ENCODE measurements around the gene GJB3.

Gene GJB3

DNA sequence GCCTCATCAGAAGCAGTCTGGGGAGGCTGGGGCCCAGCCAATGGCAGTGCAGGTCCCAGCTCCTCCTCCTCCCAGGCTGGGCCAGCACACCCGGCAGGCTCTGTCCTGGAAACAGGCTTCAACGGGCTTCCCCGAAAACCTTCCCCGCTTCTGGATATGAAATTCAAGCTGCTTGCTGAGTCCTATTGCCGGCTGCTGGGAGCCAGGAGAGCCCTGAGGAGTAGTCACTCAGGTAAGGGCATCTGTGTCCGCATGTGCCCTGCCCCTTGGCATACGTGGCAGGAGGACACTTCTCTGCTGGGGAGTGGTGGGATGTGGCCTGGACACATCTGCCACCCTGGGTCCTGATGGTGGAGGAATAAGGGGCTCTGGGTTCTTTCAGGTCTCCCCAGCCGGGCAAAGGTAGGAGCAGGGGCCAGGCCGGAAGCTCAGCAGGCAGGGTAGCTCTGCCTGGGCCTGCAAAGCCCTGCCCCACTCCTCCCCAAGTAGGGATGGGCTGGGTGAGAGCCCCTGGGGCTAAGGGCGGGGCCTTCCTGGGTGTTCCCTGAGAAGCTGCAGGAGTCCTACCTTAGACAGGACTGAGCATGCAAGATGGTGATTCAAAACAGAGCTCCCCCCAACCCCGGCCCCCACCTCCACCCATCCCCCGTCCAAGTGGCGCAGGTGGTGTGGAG is 25.9 kb upstream of the GJB3 start, which contains the start of gene GJB5:
Gene GJB5, plus strand, starts transcription at position 84 of the 674 bp plus-strand sequence. CDS start 2,284 bp downstream, outside the sequence.
- Histone ChIP-seq H3K27ac (no peak within 1 kb of the TSS), H3K4me3 (no peak within 1 kb of the TSS), H3K36me3 (ENCODE audit: insufficient read depth, low read length) (no peaks in the 10 kb centered on the region), H3K9me3 (ENCODE audit: low read depth, low read length) (no peaks in the 10 kb centered on the region), H3K9ac (ENCODE audit: insufficient read length) (no peak within 1 kb of the TSS)
- DNase-seq (ENCODE audit: low read depth, low spot score), result no peak
- no peak for TF ChIP-seq POLR2AphosphoS5 (IDR thresholded peaks at IDR 0.05; ENCODE audit: borderline replicate concordance, low read depth, low read length)
- no peak for TF ChIP-seq FOXP2 (optimal IDR thresholded peaks at IDR 0.05; ENCODE audit: control extremely low read depth, extremely low read length, insufficient read depth)
- no peak for TF ChIP-seq EZH2 (IDR thresholded peaks at IDR 0.05)

DNA sequence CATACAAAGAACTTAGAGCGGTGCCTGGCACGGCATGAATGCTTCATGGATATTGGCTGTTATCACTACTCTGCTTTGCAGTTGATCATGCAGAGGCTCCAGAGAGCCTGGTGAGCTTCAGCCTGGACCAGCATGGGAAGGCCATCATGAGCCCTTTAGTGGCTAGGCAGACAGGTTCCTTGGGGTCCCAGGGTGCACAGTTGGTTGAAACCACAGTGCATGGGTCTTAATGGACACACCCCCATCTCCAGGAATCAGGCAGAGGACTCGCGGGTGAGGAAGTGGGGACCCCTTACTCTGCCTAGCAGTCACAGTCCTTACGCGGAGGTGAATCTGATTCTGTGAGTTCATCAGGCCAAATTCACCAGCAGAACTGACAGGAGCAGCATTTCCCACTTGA is 25.1 kb upstream of the GJB3 start:
- no peak overlapping the region for H3K4me3 ChIP-seq
- no peak overlapping the region for H3K9ac ChIP-seq (ENCODE audit: insufficient read length)
- no peaks in the 10 kb centered on the region for H3K9me3 ChIP-seq (ENCODE audit: low read depth, low read length)
- TF ChIP-seq FOXP2 (optimal IDR thresholded peaks at IDR 0.05; ENCODE audit: control extremely low read depth, extremely low read length, insufficient read depth) (no peak), POLR2AphosphoS5 (IDR thresholded peaks at IDR 0.05; ENCODE audit: borderline replicate concordance, low read depth, low read length) (no peak), EZH2 (IDR thresholded peaks at IDR 0.05) (no peak)
- H3K36me3 ChIP-seq (ENCODE audit: insufficient read depth, low read length), result no peaks in the 10 kb centered on the region
- no peak overlapping the region for H3K27ac ChIP-seq
- DNase-seq (ENCODE audit: low read depth, low spot score), result no peak

DNA sequence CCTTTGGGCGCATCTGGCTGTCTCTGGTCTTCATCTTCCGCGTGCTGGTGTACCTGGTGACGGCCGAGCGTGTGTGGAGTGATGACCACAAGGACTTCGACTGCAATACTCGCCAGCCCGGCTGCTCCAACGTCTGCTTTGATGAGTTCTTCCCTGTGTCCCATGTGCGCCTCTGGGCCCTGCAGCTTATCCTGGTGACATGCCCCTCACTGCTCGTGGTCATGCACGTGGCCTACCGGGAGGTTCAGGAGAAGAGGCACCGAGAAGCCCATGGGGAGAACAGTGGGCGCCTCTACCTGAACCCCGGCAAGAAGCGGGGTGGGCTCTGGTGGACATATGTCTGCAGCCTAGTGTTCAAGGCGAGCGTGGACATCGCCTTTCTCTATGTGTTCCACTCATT is 23.6 kb upstream of the GJB3 start:
- H3K9ac ChIP-seq (ENCODE audit: insufficient read length), result no peak overlapping the region
- no peaks in the 10 kb centered on the region for H3K9me3 ChIP-seq (ENCODE audit: low read depth, low read length)
- no peak for DNase-seq (ENCODE audit: low read depth, low spot score)
- H3K36me3 ChIP-seq (ENCODE audit: insufficient read depth, low read length), result no peaks in the 10 kb centered on the region
- TF ChIP-seq EZH2 (IDR thresholded peaks at IDR 0.05), result no peak
- TF ChIP-seq POLR2AphosphoS5 (IDR thresholded peaks at IDR 0.05; ENCODE audit: borderline replicate concordance, low read depth, low read length), result no peak
- TF ChIP-seq FOXP2 (optimal IDR thresholded peaks at IDR 0.05; ENCODE audit: control extremely low read depth, extremely low read length, insufficient read depth), result no peak
- no peak overlapping the region for H3K4me3 ChIP-seq
- no peak overlapping the region for H3K27ac ChIP-seq

DNA sequence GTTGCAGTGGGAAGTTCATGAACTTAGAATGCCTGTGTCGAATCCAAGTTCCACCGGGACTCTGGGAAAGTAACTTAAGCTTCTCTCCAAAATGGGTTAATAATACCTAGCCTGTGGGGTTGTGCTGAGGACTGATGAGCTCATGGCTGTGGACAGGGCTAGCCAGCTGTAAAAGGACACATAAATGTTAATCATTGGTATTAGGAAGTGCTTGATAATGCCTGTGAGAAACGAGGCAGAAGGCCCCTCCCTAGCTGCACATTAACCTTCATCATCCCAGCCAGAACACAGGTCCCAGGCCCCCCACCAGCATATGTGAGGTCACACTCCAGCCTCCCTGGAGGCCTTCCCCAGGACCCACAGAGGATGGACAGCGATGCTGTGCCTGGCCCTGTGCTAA is 22.3 kb upstream of the GJB3 start:
- Histone ChIP-seq H3K9ac (ENCODE audit: insufficient read length) (no peak overlapping the region), H3K9me3 (ENCODE audit: low read depth, low read length) (no peaks in the 10 kb centered on the region), H3K36me3 (ENCODE audit: insufficient read depth, low read length) (no peaks in the 10 kb centered on the region), H3K27ac (no peak overlapping the region), H3K4me3 (no peak overlapping the region)
- no peak for DNase-seq (ENCODE audit: low read depth, low spot score)
- TF ChIP-seq POLR2AphosphoS5 (IDR thresholded peaks at IDR 0.05; ENCODE audit: borderline replicate concordance, low read depth, low read length) (no peak), EZH2 (IDR thresholded peaks at IDR 0.05) (no peak), FOXP2 (optimal IDR thresholded peaks at IDR 0.05; ENCODE audit: control extremely low read depth, extremely low read length, insufficient read depth) (no peak)

DNA sequence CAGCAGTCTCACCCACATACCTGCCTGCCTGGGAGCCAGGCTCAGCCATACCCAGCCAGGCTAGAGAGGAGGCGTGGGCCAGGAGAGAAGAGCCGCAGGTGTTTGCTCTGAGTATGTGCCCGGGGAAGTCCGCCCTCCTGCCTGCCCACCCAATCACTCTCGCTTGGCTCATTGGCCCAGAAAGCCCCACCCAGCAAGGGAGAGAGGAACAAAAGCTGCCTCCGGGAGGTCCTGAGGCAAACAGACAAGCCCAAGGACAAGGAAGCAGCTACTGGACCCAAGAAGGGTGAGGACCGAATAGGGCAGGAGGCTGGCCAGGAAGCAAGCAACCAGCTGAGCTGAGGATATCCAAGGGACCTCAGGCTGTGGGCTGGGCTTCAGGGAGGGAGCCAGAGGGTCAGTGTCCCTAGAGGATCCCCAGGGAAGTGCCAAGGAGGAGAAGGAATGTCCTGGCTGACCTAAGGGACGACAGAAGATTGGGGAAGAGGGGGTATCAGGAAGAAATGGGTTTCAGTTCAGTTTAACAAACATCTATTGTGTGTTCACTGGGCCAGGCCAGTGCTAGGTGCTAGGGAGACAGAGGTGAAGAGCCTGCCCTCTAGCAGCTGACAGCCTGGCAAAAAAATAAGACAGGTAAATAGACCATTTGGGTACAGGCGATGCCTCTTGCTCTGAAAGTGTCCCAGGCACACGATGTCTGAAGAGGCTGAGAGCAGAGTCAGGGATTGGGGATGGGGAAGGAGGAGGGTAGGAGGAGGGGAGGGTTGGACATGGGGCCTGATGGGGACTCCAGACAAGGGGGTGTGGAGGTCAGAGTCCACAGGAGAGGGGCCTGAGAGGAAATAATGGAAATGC is 21.3 kb upstream of the GJB3 start, which contains the start of gene GJB4:
Gene GJB4, plus strand, starts transcription at position 238 of the 855 bp plus-strand sequence. CDS start 1,515 bp downstream, outside the sequence.
- TF ChIP-seq EZH2 (IDR thresholded peaks at IDR 0.05) (no peak), POLR2AphosphoS5 (IDR thresholded peaks at IDR 0.05; ENCODE audit: borderline replicate concordance, low read depth, low read length) (no peak), FOXP2 (optimal IDR thresholded peaks at IDR 0.05; ENCODE audit: control extremely low read depth, extremely low read length, insufficient read depth) (no peak)
- Histone ChIP-seq H3K9ac (ENCODE audit: insufficient read length) (no peak within 1 kb of the TSS), H3K27ac (no peak within 1 kb of the TSS), H3K9me3 (ENCODE audit: low read depth, low read length) (no peaks in the 10 kb centered on the region), H3K4me3 (no peak within 1 kb of the TSS), H3K36me3 (ENCODE audit: insufficient read depth, low read length) (no peaks in the 10 kb centered on the region)
- no peak for DNase-seq (ENCODE audit: low read depth, low spot score)

DNA sequence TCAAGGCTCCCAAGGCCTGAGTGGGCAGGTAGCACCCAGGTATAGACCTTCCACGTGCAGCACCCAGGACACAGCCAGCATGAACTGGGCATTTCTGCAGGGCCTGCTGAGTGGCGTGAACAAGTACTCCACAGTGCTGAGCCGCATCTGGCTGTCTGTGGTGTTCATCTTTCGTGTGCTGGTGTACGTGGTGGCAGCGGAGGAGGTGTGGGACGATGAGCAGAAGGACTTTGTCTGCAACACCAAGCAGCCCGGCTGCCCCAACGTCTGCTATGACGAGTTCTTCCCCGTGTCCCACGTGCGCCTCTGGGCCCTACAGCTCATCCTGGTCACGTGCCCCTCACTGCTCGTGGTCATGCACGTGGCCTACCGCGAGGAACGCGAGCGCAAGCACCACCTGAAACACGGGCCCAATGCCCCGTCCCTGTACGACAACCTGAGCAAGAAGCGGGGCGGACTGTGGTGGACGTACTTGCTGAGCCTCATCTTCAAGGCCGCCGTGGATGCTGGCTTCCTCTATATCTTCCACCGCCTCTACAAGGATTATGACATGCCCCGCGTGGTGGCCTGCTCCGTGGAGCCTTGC is 19.7 kb upstream of the GJB3 start:
- no peak for DNase-seq (ENCODE audit: low read depth, low spot score)
- TF ChIP-seq EZH2 (IDR thresholded peaks at IDR 0.05) (no peak), FOXP2 (optimal IDR thresholded peaks at IDR 0.05; ENCODE audit: control extremely low read depth, extremely low read length, insufficient read depth) (no peak), POLR2AphosphoS5 (IDR thresholded peaks at IDR 0.05; ENCODE audit: borderline replicate concordance, low read depth, low read length) (no peak)
- Histone ChIP-seq H3K36me3 (ENCODE audit: insufficient read depth, low read length) (no peaks in the 10 kb centered on the region), H3K9ac (ENCODE audit: insufficient read length) (no peak overlapping the region), H3K27ac (no peak overlapping the region), H3K4me3 (no peak overlapping the region), H3K9me3 (ENCODE audit: low read depth, low read length) (no peaks in the 10 kb centered on the region)

DNA sequence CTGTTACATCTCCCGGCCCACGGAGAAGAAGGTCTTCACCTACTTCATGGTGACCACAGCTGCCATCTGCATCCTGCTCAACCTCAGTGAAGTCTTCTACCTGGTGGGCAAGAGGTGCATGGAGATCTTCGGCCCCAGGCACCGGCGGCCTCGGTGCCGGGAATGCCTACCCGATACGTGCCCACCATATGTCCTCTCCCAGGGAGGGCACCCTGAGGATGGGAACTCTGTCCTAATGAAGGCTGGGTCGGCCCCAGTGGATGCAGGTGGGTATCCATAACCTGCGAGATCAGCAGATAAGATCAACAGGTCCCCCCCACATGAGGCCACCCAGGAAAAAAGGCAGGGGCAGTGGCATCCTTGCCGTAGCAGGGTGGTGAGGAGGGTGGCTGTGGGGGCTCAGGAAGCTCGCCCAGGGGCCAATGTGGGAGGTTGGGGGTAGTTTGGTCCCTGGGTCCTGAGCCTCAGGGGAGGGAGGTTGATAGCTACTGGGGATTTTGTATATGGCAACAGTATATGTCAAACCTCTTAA is 19.2 kb upstream of the GJB3 start:
- DNase-seq (ENCODE audit: low read depth, low spot score), result no peak
- no peak overlapping the region for H3K27ac ChIP-seq
- no peaks in the 10 kb centered on the region for H3K36me3 ChIP-seq (ENCODE audit: insufficient read depth, low read length)
- TF ChIP-seq EZH2 (IDR thresholded peaks at IDR 0.05) (no peak), POLR2AphosphoS5 (IDR thresholded peaks at IDR 0.05; ENCODE audit: borderline replicate concordance, low read depth, low read length) (no peak), FOXP2 (optimal IDR thresholded peaks at IDR 0.05; ENCODE audit: control extremely low read depth, extremely low read length, insufficient read depth) (no peak)
- H3K4me3 ChIP-seq, result no peak overlapping the region
- no peak overlapping the region for H3K9ac ChIP-seq (ENCODE audit: insufficient read length)
- H3K9me3 ChIP-seq (ENCODE audit: low read depth, low read length), result no peaks in the 10 kb centered on the region

Data from SK-N-MC (cell line).